Liver (tissue), 9 donors: Measurements from ENCODE around the gene TSSK2. TPM values are rescaled to one million over a fixed set of nuclear protein-coding genes. Genes with fewer than 3 reads are reported as not detected.

Experiments used
- DNase-seq: peaks from one replicate; pipeline ENCODE4 v3.0.0-alpha.2; 2017; ENCODE audit warnings: low spot score
- H3K27ac ChIP-seq, 2 donors: one replicate each; pipeline ENCODE4 v1.7.0; 2013; ENCODE audit warnings: inconsistent platforms in 2 of 2, low read length in 2 of 2, control low read depth in 1 of 2, low read depth in 1 of 2, mild to moderate bottlenecking in 1 of 2
- H3K27me3 ChIP-seq, 4 donors: one replicate each; pipeline versions ENCODE4 v1.6.1 to v1.7.0; 2013; ENCODE audit warnings: low read length in 3 of 4, inconsistent platforms in 1 of 4, mild to moderate bottlenecking in 1 of 4, moderate library complexity in 1 of 4; ENCODE audit not compliant: control insufficient read depth in 4 of 4, insufficient read depth in 4 of 4
- H3K36me3 ChIP-seq, 4 donors: one replicate each; pipeline versions ENCODE4 v1.6.1 to v1.7.0; 2013; ENCODE audit warnings: low read length in 3 of 4, mild to moderate bottlenecking in 3 of 4, low read depth in 1 of 4, moderate library complexity in 1 of 4; ENCODE audit not compliant: control insufficient read depth in 4 of 4, insufficient read depth in 3 of 4
- H3K4me1 ChIP-seq, 4 donors: one replicate each; pipeline versions ENCODE4 v1.6.1 to v1.7.0; 2013; ENCODE audit warnings: low read length in 3 of 4, mild to moderate bottlenecking in 3 of 4, moderate library complexity in 1 of 4; ENCODE audit not compliant: control insufficient read depth in 4 of 4, insufficient read depth in 4 of 4
- H3K4me3 ChIP-seq, 3 donors: one replicate each; pipeline versions ENCODE4 v1.6.1 to v1.7.0; 2013; ENCODE audit warnings: low read length in 3 of 3, control low read depth in 1 of 3, low read depth in 1 of 3, mild to moderate bottlenecking in 1 of 3
- H3K9ac ChIP-seq, 2 donors: one replicate each; pipeline ENCODE4 v1.7.0; 2013; ENCODE audit warnings: low read length in 2 of 2, mild to moderate bottlenecking in 2 of 2, moderate library complexity in 2 of 2, control low read depth in 1 of 2, low read depth in 1 of 2
- H3K9me3 ChIP-seq, 4 donors: one replicate each; pipeline versions ENCODE4 v1.6.1 to v1.7.0; 2013; ENCODE audit warnings: low read length in 3 of 4; ENCODE audit not compliant: control insufficient read depth in 4 of 4
- ATF3 ChIP-seq: IDR thresholded peaks from 2 replicates; pipeline ENCODE4 v1.6.1; 2016; ENCODE audit warnings: antibody characterized with exemption
- CTCF ChIP-seq: fragments of 150-350 bp; IDR thresholded peaks from 2 replicates; pipeline ENCODE4 v1.5.1; 2017; ENCODE audit warnings: improper control_type of control experiment, low read depth, low read length; ENCODE audit not compliant: missing input control
- EGR1 ChIP-seq, 2 donors: IDR thresholded peaks; 2 replicates each; pipeline ENCODE4 v1.6.1; 2016 to 2018; ENCODE audit warnings: antibody characterized with exemption in 2 of 2, low read depth in 2 of 2
- FOXA1 ChIP-seq: IDR thresholded peaks from 2 replicates; pipeline ENCODE4 v1.6.1; 2016; ENCODE audit warnings: antibody characterized with exemption
- FOXA2 ChIP-seq: IDR thresholded peaks from 2 replicates; pipeline ENCODE4 v1.6.1; 2016; ENCODE audit warnings: antibody characterized with exemption
- GABPA ChIP-seq, 2 donors: IDR thresholded peaks in 1 of 2; conservative IDR thresholded peaks in 1 of 2; 2 replicates each; pipeline ENCODE4 v1.6.1; 2016; ENCODE audit warnings: antibody characterized with exemption in 2 of 2, mild to moderate bottlenecking in 1 of 2, moderate library complexity in 1 of 2
- HNF4A ChIP-seq, 2 donors: conservative IDR thresholded peaks; 2 replicates each; pipeline ENCODE4 v1.6.1; 2016; ENCODE audit warnings: antibody characterized with exemption in 2 of 2, mild to moderate bottlenecking in 2 of 2
- HNF4G ChIP-seq: IDR thresholded peaks from 2 replicates; pipeline ENCODE4 v1.6.1; 2016; ENCODE audit warnings: antibody characterized with exemption
- JUND ChIP-seq, 2 donors: IDR thresholded peaks; 2 replicates each; pipeline ENCODE4 v1.6.1; 2016; ENCODE audit warnings: antibody characterized with exemption in 2 of 2
- MAX ChIP-seq: IDR thresholded peaks from 2 replicates; pipeline ENCODE4 v1.6.1; 2016; ENCODE audit warnings: antibody characterized with exemption
- NR2F2 ChIP-seq: IDR thresholded peaks from 2 replicates; pipeline ENCODE4 v1.6.1; 2016; ENCODE audit warnings: antibody characterized with exemption
- RAD21 ChIP-seq, 2 donors: IDR thresholded peaks; 2 replicates each; pipeline ENCODE4 v1.6.1; 2016; ENCODE audit warnings: antibody characterized with exemption in 2 of 2, mild to moderate bottlenecking in 2 of 2
- REST ChIP-seq: IDR thresholded peaks from 2 replicates; pipeline ENCODE4 v1.6.1; 2016; ENCODE audit warnings: antibody characterized with exemption, mild to moderate bottlenecking
- RXRA ChIP-seq, 2 donors: IDR thresholded peaks; 2 replicates each; pipeline ENCODE4 v1.6.1; 2017 to 2018; ENCODE audit warnings: antibody characterized with exemption in 2 of 2, mild to moderate bottlenecking in 1 of 2
- SP1 ChIP-seq: IDR thresholded peaks from 2 replicates; pipeline ENCODE4 v1.6.1; 2018; ENCODE audit warnings: antibody characterized with exemption, mild to moderate bottlenecking
- TAF1 ChIP-seq: conservative IDR thresholded peaks from 2 replicates; pipeline ENCODE4 v1.6.1; 2016; ENCODE audit warnings: antibody characterized with exemption, mild to moderate bottlenecking
- YY1 ChIP-seq: IDR thresholded peaks from 2 replicates; pipeline ENCODE4 v1.6.1; 2016; ENCODE audit warnings: antibody characterized with exemption, mild to moderate bottlenecking
- ZBTB33 ChIP-seq: IDR thresholded peaks from 2 replicates; pipeline ENCODE4 v1.6.1; 2016; ENCODE audit warnings: antibody characterized with exemption
- WGBS: extraction: QIAGEN DNeasy Blood & Tissue Kit; methylation state at CpG from one replicate; pipeline ENCODE4 v1.1.7; 2013; 5-methylcytosine and 5-hydroxymethylcytosine counted together
- polyA plus RNA-seq, 2 donors: library from polyadenylated mRNA; stranded (reverse) in 1 of 2; unstranded in 1 of 2; fragments of 200-250 nt in 1 of 2; fragments of >200 nt in 1 of 2; fragmentation: Nextera tagmentation in 1 of 2; extraction: Ambion mirVana in 1 of 2; gene quantifications; one replicate each; pipeline versions ENCODE4 v1.2.1 to v1.2.3, GENCODE V29; 2013 to 2015
- total RNA-seq, 2 donors: library from RNA; depleted of rRNA; stranded (reverse); fragments of >200 nt; gene quantifications; one replicate each; pipeline ENCODE4 v1.2.3, GENCODE V29; 2014
- donor health status: healthy.
- donor health status: healthy.
- donor health status: healthy.
- donor health status: healthy.
- donor health status: healthy.

The TSSK2 gene
- total and polyA plus RNA-seq, 4 donors = 0.08 TPM; not detected in 3

GRCh38 chr22:19174106-19175025, 43.3 kb downstream of the TSSK2 start:
- no peak overlapping the region for H3K4me3 ChIP-seq
- DNase-seq = no peak
- 40% methylated on average over 14 of the region's 14 CpGs for WGBS
- peaks cover 0 to 7% (median 0%) of the 10 kb centered on the region in 4 donors for H3K27me3 ChIP-seq
- TF ChIP-seq ATF3 = no peak
- TF ChIP-seq NR2F2 = no peak
- peak; percentile 43 for TF ChIP-seq MAX
- no peak for TF ChIP-seq RAD21 (IDR thresholded peaks at IDR 0.05)
- TF ChIP-seq FOXA2 = no peak
- no peak for TF ChIP-seq FOXA1
- TF ChIP-seq GABPA (IDR thresholded peaks at IDR 0.05 in 1 of 2, conservative IDR thresholded peaks at IDR 0.05 in 1 of 2) = peak in 1 of 2 donors; percentile 68
- no peak for TF ChIP-seq ZBTB33
- no peak for TF ChIP-seq HNF4G
- TF ChIP-seq TAF1 = no peak
- TF ChIP-seq REST = peak; percentile 21
- TF ChIP-seq EGR1 (IDR thresholded peaks at IDR 0.05; ENCODE audit: low read depth in 2 of 2) = no peak
- TF ChIP-seq JUND (IDR thresholded peaks at IDR 0.05) = no peak
- peak; percentile 39 for TF ChIP-seq SP1
- peak; percentile 62 to 80 for TF ChIP-seq RXRA (IDR thresholded peaks at IDR 0.05)
- TF ChIP-seq CTCF = no peak
- peak; percentile 40 for TF ChIP-seq YY1
- TF ChIP-seq HNF4A (conservative IDR thresholded peaks at IDR 0.05) = peak in 1 of 2 donors; percentile 49
- no peak overlapping the region for H3K9ac ChIP-seq
- H3K36me3 ChIP-seq = no peaks in the 10 kb centered on the region
- H3K9me3 ChIP-seq = no peaks in the 10 kb centered on the region
- peaks cover 26 to 83% (median 65%) of the 10 kb centered on the region in 4 donors for H3K4me1 ChIP-seq
- H3K27ac ChIP-seq = peak overlapping the region; percentile 75 to 78
